NCI-H1048 (cell line): ENCODE measurements around the gene MAP7D3.
"Not testable (repeated sequence)": the region's sequence is repeated elsewhere in the genome, so short reads cannot be mapped to it uniquely, and the experiment has no call there.

ENCODE experiments used
- DNase-seq: peaks from one replicate; lab custom pipeline; 2025; lab: John Stamatoyannopoulos, UW

The MAP7D3 gene

DNA sequence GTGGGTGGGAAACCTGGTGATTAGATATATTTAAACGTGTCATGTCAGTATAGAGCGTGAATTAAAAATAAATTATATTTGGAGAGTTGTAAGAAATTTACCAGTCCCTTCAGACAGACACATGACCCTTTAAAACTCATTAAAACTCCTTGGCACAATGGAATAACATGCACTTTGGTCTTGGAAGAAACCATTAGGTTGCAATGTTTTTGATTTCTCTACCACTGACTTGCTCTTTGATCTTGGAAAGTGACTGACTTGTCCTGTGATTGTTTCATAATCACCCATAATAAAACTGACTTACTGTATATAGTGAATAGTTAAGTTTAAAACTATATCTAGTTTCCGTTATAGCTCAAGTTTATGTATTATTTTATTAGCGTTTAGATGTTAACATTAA, 68.0 kb downstream of the MAP7D3 start:
- no peak for DNase-seq

DNA sequence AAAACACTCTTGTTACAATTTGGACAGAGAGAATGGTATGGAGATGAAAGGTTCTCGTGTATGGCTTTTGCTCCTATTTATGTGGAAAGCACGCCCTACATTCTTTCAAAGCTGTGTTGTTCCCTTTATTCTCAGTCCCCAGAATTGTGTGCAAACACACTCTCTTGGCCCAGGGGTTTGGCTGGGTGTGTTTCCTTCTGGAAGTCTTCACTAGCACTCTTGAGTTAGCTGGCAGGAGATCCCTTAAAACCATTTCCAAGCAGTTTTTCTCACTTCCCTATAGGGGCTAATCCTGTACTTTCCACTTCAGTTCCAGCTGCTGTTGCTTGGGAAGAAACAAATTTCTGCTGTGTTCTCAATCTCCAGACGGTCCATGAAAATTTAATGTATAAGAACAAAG, 68.8 kb downstream of the MAP7D3 start:
- DNase-seq: no peak

DNA sequence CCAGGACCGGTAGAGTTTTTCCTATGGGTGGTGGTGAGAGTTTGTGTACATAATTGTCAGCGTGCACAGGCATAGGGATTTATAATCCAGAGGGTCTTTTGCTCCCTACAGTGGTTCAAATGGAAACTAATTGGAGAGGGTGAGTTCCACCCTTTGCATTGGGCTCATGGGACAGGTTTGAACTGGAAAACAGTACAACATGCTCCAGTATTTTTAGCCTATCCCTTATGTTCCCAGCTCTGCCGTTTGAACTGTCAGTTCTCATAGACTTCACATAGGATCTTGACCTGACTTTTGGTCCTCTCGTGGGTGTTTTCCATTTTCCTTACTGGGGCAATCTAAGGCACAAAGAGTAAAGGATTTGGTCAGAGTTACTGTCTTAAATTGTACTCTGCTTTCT, 72.1 kb downstream of the MAP7D3 start:
- DNase-seq: no peak

DNA sequence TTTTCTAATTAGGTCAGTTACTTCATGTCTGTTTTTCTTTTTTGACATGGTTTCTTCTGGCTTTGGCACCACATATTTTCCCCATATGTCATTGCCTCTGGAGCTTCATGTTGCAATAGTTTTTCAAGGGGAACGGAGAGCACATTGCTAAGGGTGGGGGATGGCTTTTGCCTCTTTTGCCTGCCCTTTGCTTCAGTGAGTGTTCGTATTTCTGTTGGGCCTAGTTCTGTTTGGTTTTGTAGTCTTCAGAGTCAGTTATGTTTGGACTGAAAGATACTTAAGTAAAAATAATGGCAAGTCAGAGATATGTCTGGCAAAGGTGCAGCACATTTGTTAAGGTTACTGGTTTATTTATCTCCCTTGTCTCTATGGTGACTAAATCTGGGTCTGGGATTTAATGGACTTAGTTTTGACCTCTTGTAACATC, 74.8 kb downstream of the MAP7D3 start:
- no peak for DNase-seq

DNA sequence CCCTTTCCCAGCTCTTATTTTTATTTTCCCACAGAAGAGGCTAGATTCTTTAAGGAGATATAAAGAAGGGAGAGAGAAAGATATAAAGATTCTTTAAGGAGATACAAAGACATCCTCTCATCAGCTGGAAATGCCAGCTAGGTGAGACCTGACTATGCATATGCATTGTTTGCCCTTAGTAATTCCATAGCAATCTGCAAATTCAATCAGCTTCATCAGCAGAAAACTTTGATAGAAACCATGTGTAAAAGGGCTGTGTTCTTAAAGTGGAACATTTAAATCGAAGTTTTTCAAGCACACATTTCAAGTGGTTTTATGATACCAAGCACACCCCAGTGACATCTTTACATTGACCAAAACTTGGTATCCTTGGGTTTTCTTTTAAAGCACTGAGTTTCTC, 79.8 kb downstream of the MAP7D3 start:
- DNase-seq: no peak

GRCh38 chrX:136170139-136170800, 80.9 kb downstream of the MAP7D3 start:
- DNase-seq: no peak

- no peak for DNase-seq
Observed at GRCh38 chrX:136168929-136169735, 82.1 kb downstream of the MAP7D3 start.

- not testable (repeated sequence) for DNase-seq
Observed at GRCh38 chrX:136167989-136168388, 83.2 kb downstream of the MAP7D3 start.

- DNase-seq: no peak
Observed at GRCh38 chrX:136166221-136166855, 84.9 kb downstream of the MAP7D3 start.

DNA sequence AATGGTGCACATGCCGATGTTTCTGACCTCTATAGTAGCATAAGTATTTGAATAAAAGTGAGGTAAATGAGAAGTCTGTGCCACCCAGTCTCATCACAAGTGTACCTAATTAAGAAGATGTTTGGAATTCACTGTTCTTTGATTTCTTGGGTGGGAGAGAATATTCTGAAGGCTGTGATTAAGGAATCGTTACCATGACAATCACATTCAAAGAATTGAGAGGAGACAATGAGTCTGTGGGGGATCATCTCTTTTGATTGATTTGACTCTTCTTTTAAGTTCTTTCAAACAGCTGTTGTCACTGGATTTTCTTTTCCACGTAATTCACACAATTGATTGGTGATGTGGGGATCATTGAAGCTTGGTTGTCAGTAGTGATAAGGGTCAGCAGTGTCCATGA, 85.8 kb downstream of the MAP7D3 start:
- no peak for DNase-seq

- DNase-seq: no peak
Observed at GRCh38 chrX:136163689-136164088, 87.5 kb downstream of the MAP7D3 start.
